Right lobe of liver (tissue), 4 donors: ENCODE data around the gene KIF20B.

ENCODE experiments used
- POLR2A ChIP-seq: fragments of 450-650 bp; IDR thresholded peaks from one replicate; pipeline ENCODE4 v1.6.1; 2017; ENCODE audit warnings: antibody characterized with exemption, mild to moderate bottlenecking
- TF ChIP-seq, protein P1 (sequence below), 4 donors: fragments of 200-600 bp in 3 of 4; fragments of 450-650 bp in 1 of 4; IDR thresholded peaks; one replicate each; pipeline versions ENCODE4 v1.5.1 to v1.8.0; 2016 to 2022; ENCODE audit warnings: antibody characterized with exemption in 4 of 4, mild to moderate bottlenecking in 2 of 4
- donor health status: DM: no; HTN: no; CAD: no.
- donor health status: DM: no; HTN: no; CAD: no.
- donor health status: DM: no; HTN: yes; CAD: no.

GRCh38 chr10:89734616-89735015, 33.2 kb downstream of the KIF20B start:
- TF ChIP-seq, protein P1, sequence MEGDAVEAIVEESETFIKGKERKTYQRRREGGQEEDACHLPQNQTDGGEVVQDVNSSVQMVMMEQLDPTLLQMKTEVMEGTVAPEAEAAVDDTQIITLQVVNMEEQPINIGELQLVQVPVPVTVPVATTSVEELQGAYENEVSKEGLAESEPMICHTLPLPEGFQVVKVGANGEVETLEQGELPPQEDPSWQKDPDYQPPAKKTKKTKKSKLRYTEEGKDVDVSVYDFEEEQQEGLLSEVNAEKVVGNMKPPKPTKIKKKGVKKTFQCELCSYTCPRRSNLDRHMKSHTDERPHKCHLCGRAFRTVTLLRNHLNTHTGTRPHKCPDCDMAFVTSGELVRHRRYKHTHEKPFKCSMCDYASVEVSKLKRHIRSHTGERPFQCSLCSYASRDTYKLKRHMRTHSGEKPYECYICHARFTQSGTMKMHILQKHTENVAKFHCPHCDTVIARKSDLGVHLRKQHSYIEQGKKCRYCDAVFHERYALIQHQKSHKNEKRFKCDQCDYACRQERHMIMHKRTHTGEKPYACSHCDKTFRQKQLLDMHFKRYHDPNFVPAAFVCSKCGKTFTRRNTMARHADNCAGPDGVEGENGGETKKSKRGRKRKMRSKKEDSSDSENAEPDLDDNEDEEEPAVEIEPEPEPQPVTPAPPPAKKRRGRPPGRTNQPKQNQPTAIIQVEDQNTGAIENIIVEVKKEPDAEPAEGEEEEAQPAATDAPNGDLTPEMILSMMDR (IDR thresholded peaks at IDR 0.05) = no peak
- TF ChIP-seq POLR2A = no peak
